GM12878 (cell line): ENCODE results near the gene UNC13B. TPM values are rescaled to one million over a fixed set of nuclear protein-coding genes. Genes with fewer than 3 reads are reported as not detected.

ENCODE experiments used
- ATAC-seq: fragments of 200-7000 bp; cut with Tn5 transposase; 3 replicates; pipeline ENCODE4 v1.9.1; 2020; ENCODE audit warnings: mild to moderate bottlenecking, moderate library complexity
- BruUV-seq: library from RNA; stranded (reverse); fragments of 400-500 nt; replicated peaks from 2 replicates; lab custom pipeline; 2021; lab: Mats Ljungman, UMichigan
- CTCF ChIA-PET: fragments of 300-600 bp; sonication (Branson Sonifier 250); formaldehyde crosslinking; extraction: SDS; loops from one replicate; lab custom pipeline; 2021; ENCODE audit warnings: inconsistent platforms; lab: Yijun Ruan, JAX
- POLR2A ChIA-PET: fragments of 350-600 bp; formaldehyde crosslinking; extraction: SDS; loops from one replicate; lab custom pipeline; 2021; ENCODE audit warnings: inconsistent platforms; lab: Charles Lee
- RAD21 ChIA-PET: fragments of 300-600 bp; sonication (Branson Sonifier 250); formaldehyde crosslinking; loops from one replicate; lab custom pipeline; 2023; ENCODE audit warnings: antibody characterized with exemption; ENCODE audit not compliant: unreplicated experiment; lab: Charles Lee
- SMC1A ChIA-PET: fragments of 300-600 bp; sonication (Branson Sonifier 250); formaldehyde crosslinking; loops from one replicate; lab custom pipeline; 2023; ENCODE audit not compliant: unreplicated experiment, uncharacterized antibody; lab: Charles Lee
- DNase-seq: peaks from one replicate; pipeline ENCODE4 v3.0.0-alpha.2; 2011; ENCODE audit warnings: low read depth, low spot score
- FAIRE-seq: peaks from 3 replicates; lab custom pipeline; 2011; peaks lifted over from hg19 to GRCh38; lab: Jason Lieb, UNC
- H2AFZ ChIP-seq: 2 replicates; pipeline ENCODE4 v1.6.0; 2011; ENCODE audit warnings: low read depth, low read length, control low read depth; ENCODE audit not compliant: control insufficient read depth
- H3K27ac ChIP-seq: 2 replicates; pipeline ENCODE4 v1.5.1; 2011; ENCODE audit warnings: control low read depth; ENCODE audit not compliant: control insufficient read depth, insufficient read depth
- H3K27me3 ChIP-seq, 2 experiments: replicated peaks in 1 of 2; 2 replicates each; pipeline versions ENCODE4 v1.6.0 to v1.6.1; 2011; ENCODE audit warnings: low read length in 1 of 2; ENCODE audit not compliant: control insufficient read depth in 2 of 2, insufficient read depth in 2 of 2
- H3K36me3 ChIP-seq, 2 experiments: 2 replicates each; pipeline ENCODE4 v1.5.1; 2011; ENCODE audit warnings: low read length in 1 of 2; ENCODE audit not compliant: control insufficient read depth in 2 of 2, insufficient read depth in 2 of 2
- H3K4me1 ChIP-seq: 2 replicates; pipeline ENCODE4 v1.6.1; 2011; ENCODE audit warnings: mild to moderate bottlenecking, low read length, moderate library complexity, mixed read lengths; ENCODE audit not compliant: control insufficient read depth, insufficient read depth
- H3K4me2 ChIP-seq: 2 replicates; pipeline ENCODE4 v1.6.0; 2011; ENCODE audit warnings: control low read depth; ENCODE audit not compliant: control insufficient read depth, insufficient read depth
- H3K4me3 ChIP-seq: fragments of 200-600 bp; sonication (generic); 2 replicates; pipeline ENCODE4 v1.5.1; 2016
- H3K79me2 ChIP-seq: 2 replicates; pipeline ENCODE4 v1.6.0; 2011; ENCODE audit warnings: low read length; ENCODE audit not compliant: control insufficient read depth, insufficient read depth
- H3K9ac ChIP-seq: 2 replicates; pipeline ENCODE4 v1.8.0; 2011; ENCODE audit warnings: low read length, control low read depth, mixed read lengths; ENCODE audit not compliant: control insufficient read depth, insufficient read depth
- H3K9me3 ChIP-seq: replicated peaks from 3 replicates; pipeline ENCODE4 v1.5.1; 2011; ENCODE audit warnings: mild to moderate bottlenecking, low read length; ENCODE audit not compliant: control insufficient read depth, insufficient read depth
- H4K20me1 ChIP-seq: 2 replicates; pipeline ENCODE4 v1.6.0; 2011; ENCODE audit not compliant: control insufficient read depth, insufficient read depth
- CREM ChIP-seq: IDR thresholded peaks from 2 replicates; pipeline ENCODE4 v1.6.1; 2014; ENCODE audit warnings: antibody characterized with exemption, low read depth
- RUNX3 ChIP-seq: IDR thresholded peaks from 2 replicates; pipeline ENCODE4 v1.6.1; 2012; ENCODE audit warnings: low read length, inconsistent platforms
- SMARCA5 ChIP-seq: fragments of 450-650 bp; IDR thresholded peaks from 2 replicates; pipeline ENCODE4 v1.6.1; 2017; ENCODE audit warnings: mild to moderate bottlenecking
- SP1 ChIP-seq: IDR thresholded peaks from one replicate; pipeline ENCODE4 v1.6.1; 2011; ENCODE audit warnings: low read depth, low read length
- SUPT20H ChIP-seq: IDR thresholded peaks from 2 replicates; pipeline ENCODE4 v1.6.1; 2011; ENCODE audit warnings: low read depth, mild to moderate bottlenecking, low read length, moderate library complexity, borderline replicate concordance; ENCODE audit not compliant: control insufficient read depth
- ZNF217 ChIP-seq: fragments of 450-650 bp; IDR thresholded peaks from 2 replicates; pipeline ENCODE4 v1.6.1; 2017; ENCODE audit warnings: antibody characterized with exemption, mild to moderate bottlenecking
- WGBS: methylation state at CpG from one replicate; pipeline ENCODE4 v1.1.6; 2016; ENCODE audit warnings: low lambda C conversion rate; ENCODE audit not compliant: insufficient replicate concordance, insufficient coverage; ENCODE audit errors: missing lambda C conversion rate; 5-methylcytosine and 5-hydroxymethylcytosine counted together
- in situ Hi-C: fragments of 300-500 bp; cut with MboI; formaldehyde crosslinking; loops from 9 replicates; pipeline ENCODE4 v1.14.3; 2018; ENCODE audit warnings: mixed read lengths
- intact Hi-C: fragments of 100-400 bp; cut with micrococcal nuclease; formaldehyde crosslinking; loops from one replicate; pipeline ENCODE4 v1.14.2; 2022; ENCODE audit not compliant: unreplicated experiment
- polyA plus RNA-seq, 11 experiments: library from polyadenylated mRNA; depleted of rRNA in 4 of 11; unstranded in 6 of 11; stranded (reverse) in 5 of 11; fragments of >200 nt; fragmentation: Nextera tagmentation in 4 of 11; fragmentation: Illumina TruSeq in 1 of 11; extraction: Ambion mirVana in 4 of 11; extraction: Trizol in 1 of 11; gene quantifications; 1 replicate in 1 of 11; 2 replicates in 10 of 11; pipeline versions ENCODE4 v1.2.1 to v1.2.3, GENCODE V29; 2011 to 2016; ENCODE audit warnings: inconsistent platforms in 2 of 11, missing spikeins in 2 of 11, low read depth in 1 of 11
- total RNA-seq, 4 experiments: library from RNA; depleted of rRNA in 3 of 4; stranded (reverse); fragments of >200 nt in 3 of 4; fragmentation: Illumina TruSeq in 1 of 4; extraction: Trizol in 1 of 4; gene quantifications; 2 replicates each; pipeline versions ENCODE4 v1.2.1 to v1.2.3, GENCODE V29; 2013 to 2021
- TF ChIP-seq, protein P1 (sequence below): fragments of 450-650 bp; IDR thresholded peaks from 2 replicates; pipeline ENCODE4 v1.6.1; 2018; ENCODE audit warnings: borderline replicate concordance, mild to moderate bottlenecking; ENCODE audit not compliant: partially characterized antibody
- TF ChIP-seq, protein P2 (sequence below): IDR thresholded peaks from 2 replicates; pipeline ENCODE4 v1.6.1; 2011; ENCODE audit warnings: low read depth, low read length, improper control_type of control experiment, borderline replicate concordance
- TF ChIP-seq, protein P3 (sequence below): fragments of 450-650 bp; IDR thresholded peaks from 2 replicates; pipeline ENCODE4 v1.6.1; 2016; ENCODE audit warnings: mild to moderate bottlenecking
- TF ChIP-seq, protein P4 (sequence below): fragments of 450-650 bp; formaldehyde crosslinking; IDR thresholded peaks from 2 replicates; pipeline ENCODE4 v1.4.0; 2022; ENCODE audit warnings: mild to moderate bottlenecking, moderate library complexity

Gene UNC13B
- total and polyA plus RNA-seq, 10 of the 15 experiments (the other 5 are each of a cell fraction or from before 2014, with no cell fraction given), result under 0.01 to 0.42 (median 0.06) TPM; not detected in 4

DNA sequence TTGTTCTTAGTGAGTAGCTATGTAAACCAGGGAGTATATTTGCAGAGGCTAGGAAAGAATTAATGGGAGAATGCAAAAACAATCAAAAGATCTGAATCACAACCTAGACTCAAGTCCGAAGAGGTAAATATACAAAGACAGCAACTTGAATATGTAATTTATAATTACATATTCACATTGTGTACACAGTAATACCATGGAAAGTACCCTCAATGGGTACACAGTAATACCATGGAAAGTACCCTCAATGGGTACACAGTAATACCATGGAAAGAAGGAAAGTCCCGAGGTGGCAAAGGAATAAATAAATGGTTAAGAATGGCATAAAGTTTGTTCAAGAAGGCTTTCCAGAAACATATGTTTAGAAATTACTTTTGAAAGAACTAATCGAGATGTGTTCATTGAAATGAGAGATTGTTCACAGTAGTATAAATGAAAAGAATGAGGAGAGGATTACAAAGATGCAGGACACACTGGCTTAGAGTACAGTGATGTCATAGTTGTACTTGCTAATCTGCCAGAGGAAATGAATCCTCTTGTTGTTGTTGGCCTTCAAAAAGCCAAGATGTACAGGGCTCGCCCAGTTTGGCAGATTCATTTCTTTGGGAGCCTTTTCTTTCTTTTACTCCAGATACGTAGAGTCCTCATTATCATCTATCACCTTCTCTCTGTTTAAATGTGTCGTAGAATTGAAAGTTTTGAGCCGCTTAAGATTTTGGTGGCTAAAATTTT is 116.0 kb downstream of the UNC13B start (continued):
- TF ChIP-seq, protein P1, sequence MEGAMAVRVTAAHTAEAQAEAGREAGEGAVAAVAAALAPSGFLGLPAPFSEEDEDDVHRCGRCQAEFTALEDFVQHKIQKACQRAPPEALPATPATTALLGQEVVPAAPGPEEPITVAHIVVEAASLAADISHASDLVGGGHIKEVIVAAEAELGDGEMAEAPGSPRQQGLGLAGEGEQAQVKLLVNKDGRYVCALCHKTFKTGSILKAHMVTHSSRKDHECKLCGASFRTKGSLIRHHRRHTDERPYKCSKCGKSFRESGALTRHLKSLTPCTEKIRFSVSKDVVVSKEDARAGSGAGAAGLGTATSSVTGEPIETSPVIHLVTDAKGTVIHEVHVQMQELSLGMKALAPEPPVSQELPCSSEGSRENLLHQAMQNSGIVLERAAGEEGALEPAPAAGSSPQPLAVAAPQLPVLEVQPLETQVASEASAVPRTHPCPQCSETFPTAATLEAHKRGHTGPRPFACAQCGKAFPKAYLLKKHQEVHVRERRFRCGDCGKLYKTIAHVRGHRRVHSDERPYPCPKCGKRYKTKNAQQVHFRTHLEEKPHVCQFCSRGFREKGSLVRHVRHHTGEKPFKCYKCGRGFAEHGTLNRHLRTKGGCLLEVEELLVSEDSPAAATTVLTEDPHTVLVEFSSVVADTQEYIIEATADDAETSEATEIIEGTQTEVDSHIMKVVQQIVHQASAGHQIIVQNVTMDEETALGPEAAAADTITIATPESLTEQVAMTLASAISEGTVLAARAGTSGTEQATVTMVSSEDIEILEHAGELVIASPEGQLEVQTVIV, result no peak
- TF ChIP-seq, protein P2, sequence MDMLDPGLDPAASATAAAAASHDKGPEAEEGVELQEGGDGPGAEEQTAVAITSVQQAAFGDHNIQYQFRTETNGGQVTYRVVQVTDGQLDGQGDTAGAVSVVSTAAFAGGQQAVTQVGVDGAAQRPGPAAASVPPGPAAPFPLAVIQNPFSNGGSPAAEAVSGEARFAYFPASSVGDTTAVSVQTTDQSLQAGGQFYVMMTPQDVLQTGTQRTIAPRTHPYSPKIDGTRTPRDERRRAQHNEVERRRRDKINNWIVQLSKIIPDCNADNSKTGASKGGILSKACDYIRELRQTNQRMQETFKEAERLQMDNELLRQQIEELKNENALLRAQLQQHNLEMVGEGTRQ, result no peak
- no peak for TF ChIP-seq CREM
- TF ChIP-seq ZNF217, result no peak
- no peak for TF ChIP-seq SMARCA5
- TF ChIP-seq RUNX3, result no peak

DNA sequence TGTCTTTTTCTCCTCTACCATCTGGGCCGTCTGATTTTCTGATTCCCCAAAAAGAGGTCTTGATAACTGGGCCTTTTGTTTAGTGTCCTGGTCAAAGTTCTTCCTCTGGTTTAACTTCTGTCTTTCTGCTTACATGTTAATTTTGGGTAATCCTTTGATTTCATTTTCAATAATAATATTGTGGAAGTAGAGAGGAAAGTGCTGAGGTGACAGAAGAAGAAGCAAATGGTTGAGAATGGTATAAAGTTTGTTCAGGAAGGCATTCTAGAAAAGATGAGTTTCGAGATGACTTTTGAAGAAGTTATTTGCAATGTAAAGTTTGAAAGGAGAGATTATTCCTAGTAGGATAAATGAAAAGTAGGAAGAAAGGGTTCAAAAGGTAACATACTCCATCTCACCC is 118.1 kb downstream of the UNC13B start:
- intact Hi-C loops (no loop called here), in situ Hi-C loops (no loop called here)
- RAD21 ChIA-PET, result no interaction called here
- no peak for FAIRE-seq
- no peak for DNase-seq
- ATAC-seq, result no peak
- Histone ChIP-seq H3K27ac (no peak overlapping the region), H3K4me3 (no peak overlapping the region), H3K4me1 (peaks cover 5% of the 10 kb centered on the region), H3K9me3 (no peaks in the 10 kb centered on the region), H4K20me1 (no peaks in the 10 kb centered on the region), H3K36me3 (no peaks in the 10 kb centered on the region), H3K79me2 (no peaks in the 10 kb centered on the region), H3K4me2 (no peak overlapping the region), H2AFZ (no peak overlapping the region), H3K9ac (no peak overlapping the region), H3K27me3 (no peaks in the 10 kb centered on the region; a peak in 1 of 4 replicates)
- CTCF ChIA-PET, result interaction anchor here (0.5 to 0.6 kb wide), 2 partner anchors 57 to 487 kb away, joined by 3 read pairs; no protein-coding TSS in a partner anchor
- WGBS, result 0% methylated on average over 2 of the region's 2 CpGs
- no TSS peak for BruUV-seq
- SMC1A ChIA-PET, result interaction anchor here (1.9 kb wide), 1 partner anchor 8 kb away, joined by 5 read pairs; no protein-coding TSS in a partner anchor
- POLR2A ChIA-PET, result no interaction called here
- no peak for TF ChIP-seq SUPT20H
- TF ChIP-seq SP1, result no peak
- TF ChIP-seq, protein P3, sequence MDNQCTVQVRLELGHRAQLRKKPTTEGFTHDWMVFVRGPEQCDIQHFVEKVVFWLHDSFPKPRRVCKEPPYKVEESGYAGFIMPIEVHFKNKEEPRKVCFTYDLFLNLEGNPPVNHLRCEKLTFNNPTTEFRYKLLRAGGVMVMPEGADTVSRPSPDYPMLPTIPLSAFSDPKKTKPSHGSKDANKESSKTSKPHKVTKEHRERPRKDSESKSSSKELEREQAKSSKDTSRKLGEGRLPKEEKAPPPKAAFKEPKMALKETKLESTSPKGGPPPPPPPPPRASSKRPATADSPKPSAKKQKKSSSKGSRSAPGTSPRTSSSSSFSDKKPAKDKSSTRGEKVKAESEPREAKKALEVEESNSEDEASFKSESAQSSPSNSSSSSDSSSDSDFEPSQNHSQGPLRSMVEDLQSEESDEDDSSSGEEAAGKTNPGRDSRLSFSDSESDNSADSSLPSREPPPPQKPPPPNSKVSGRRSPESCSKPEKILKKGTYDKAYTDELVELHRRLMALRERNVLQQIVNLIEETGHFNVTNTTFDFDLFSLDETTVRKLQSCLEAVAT, result no peak
- TF ChIP-seq, protein P4, sequence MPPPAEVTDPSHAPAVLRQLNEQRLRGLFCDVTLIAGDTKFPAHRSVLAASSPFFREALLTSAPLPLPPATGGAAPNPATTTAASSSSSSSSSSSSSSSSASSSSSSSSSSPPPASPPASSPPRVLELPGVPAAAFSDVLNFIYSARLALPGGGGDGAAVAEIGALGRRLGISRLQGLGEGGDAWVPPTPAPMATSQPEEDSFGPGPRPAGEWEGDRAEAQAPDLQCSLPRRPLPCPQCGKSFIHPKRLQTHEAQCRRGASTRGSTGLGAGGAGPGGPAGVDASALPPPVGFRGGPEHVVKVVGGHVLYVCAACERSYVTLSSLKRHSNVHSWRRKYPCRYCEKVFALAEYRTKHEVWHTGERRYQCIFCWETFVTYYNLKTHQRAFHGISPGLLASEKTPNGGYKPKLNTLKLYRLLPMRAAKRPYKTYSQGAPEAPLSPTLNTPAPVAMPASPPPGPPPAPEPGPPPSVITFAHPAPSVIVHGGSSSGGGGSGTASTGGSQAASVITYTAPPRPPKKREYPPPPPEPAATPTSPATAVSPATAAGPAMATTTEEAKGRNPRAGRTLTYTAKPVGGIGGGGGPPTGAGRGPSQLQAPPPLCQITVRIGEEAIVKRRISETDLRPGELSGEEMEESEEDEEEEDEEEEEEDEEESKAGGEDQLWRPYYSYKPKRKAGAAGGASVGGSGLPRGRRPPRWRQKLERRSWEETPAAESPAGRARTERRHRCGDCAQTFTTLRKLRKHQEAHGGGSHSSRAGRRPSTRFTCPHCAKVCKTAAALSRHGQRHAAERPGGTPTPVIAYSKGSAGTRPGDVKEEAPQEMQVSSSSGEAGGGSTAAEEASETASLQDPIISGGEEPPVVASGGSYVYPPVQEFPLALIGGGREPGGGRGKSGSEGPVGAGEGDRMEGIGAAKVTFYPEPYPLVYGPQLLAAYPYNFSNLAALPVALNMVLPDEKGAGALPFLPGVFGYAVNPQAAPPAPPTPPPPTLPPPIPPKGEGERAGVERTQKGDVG (CRISPR knock-in tag), result no peak
